ENCODE data around the gene ZNF385B.

DNA sequence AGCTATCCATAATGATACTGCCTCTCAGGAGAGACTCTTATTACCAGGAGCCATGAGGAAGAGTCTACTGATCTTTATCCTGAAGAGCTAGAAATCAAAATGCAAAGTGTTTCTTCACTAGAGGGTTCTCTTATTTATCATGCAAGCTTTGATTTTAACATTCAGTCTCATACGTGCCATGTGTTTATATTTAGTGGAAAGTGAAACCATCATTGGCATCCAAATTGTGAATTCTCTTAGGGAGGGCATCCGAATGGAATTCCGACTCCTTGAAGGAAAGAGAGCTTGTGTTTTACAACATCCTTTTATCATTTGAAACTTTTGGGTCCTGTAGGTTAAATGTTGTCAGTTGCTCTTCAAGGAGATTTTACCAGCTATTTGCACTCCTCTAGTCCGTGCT is 426.4 kb downstream of the ZNF385B start:
- TF ChIP-seq, protein P1, sequence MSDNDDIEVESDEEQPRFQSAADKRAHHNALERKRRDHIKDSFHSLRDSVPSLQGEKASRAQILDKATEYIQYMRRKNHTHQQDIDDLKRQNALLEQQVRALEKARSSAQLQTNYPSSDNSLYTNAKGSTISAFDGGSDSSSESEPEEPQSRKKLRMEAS (IDR thresholded peaks at IDR 0.05): no peak
- TF ChIP-seq, protein P2, sequence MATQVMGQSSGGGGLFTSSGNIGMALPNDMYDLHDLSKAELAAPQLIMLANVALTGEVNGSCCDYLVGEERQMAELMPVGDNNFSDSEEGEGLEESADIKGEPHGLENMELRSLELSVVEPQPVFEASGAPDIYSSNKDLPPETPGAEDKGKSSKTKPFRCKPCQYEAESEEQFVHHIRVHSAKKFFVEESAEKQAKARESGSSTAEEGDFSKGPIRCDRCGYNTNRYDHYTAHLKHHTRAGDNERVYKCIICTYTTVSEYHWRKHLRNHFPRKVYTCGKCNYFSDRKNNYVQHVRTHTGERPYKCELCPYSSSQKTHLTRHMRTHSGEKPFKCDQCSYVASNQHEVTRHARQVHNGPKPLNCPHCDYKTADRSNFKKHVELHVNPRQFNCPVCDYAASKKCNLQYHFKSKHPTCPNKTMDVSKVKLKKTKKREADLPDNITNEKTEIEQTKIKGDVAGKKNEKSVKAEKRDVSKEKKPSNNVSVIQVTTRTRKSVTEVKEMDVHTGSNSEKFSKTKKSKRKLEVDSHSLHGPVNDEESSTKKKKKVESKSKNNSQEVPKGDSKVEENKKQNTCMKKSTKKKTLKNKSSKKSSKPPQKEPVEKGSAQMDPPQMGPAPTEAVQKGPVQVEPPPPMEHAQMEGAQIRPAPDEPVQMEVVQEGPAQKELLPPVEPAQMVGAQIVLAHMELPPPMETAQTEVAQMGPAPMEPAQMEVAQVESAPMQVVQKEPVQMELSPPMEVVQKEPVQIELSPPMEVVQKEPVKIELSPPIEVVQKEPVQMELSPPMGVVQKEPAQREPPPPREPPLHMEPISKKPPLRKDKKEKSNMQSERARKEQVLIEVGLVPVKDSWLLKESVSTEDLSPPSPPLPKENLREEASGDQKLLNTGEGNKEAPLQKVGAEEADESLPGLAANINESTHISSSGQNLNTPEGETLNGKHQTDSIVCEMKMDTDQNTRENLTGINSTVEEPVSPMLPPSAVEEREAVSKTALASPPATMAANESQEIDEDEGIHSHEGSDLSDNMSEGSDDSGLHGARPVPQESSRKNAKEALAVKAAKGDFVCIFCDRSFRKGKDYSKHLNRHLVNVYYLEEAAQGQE (IDR thresholded peaks at IDR 0.05; ENCODE audit: low read depth): no peak
- TF ChIP-seq YY1 (IDR thresholded peaks at IDR 0.05; ENCODE audit: low read depth) (no peak), CREB1 (IDR thresholded peaks at IDR 0.05; ENCODE audit: low read depth) (no peak), TEAD4 (IDR thresholded peaks at IDR 0.05) (no peak), TAF1 (IDR thresholded peaks at IDR 0.05; ENCODE audit: low read depth) (no peak), EP300 (IDR thresholded peaks at IDR 0.05; ENCODE audit: borderline replicate concordance) (no peak)

All from Ishikawa (cell line).